Measurements from ENCODE around the gene SEPTIN5. TPM values are rescaled to one million over a fixed set of nuclear protein-coding genes. Genes with fewer than 3 reads are reported as not detected.

Gene SEPTIN5
- total and polyA plus RNA-seq, 9 of the 15 experiments (the other 6 are each of a cell fraction or from before 2014, with no cell fraction given): 0.03 to 195 (median 119) TPM

- TF ChIP-seq YY1 (IDR thresholded peaks at IDR 0.05; ENCODE audit: borderline replicate concordance in 1 of 3, control insufficient read depth in 1 of 3, extremely low read depth in 1 of 3, insufficient read depth in 3 of 3, insufficient read length in 1 of 3, insufficient replicate concordance in 2 of 3, low read depth in 1 of 3, low read length in 2 of 3): peak in 1 of 3 experiments; percentile 23
- no peak for TF ChIP-seq NCOA2 (IDR thresholded peaks at IDR 0.05; ENCODE audit: partially characterized antibody in 2 of 2)
- no peak for TF ChIP-seq THRA (IDR thresholded peaks at IDR 0.05)
- TF ChIP-seq CGGBP1 (CRISPR knock-in tag; IDR thresholded peaks at IDR 0.05): no peak
- TF ChIP-seq TAF15 (IDR thresholded peaks at IDR 0.05; ENCODE audit: low read depth, low read length): peak; percentile 38; the same call in 1 of the 2 replicates
- TF ChIP-seq RUNX1 (IDR thresholded peaks at IDR 0.05; ENCODE audit: low read depth): peak; percentile 9; the same call in 1 of the 2 replicates
- 0 out of 4 replicates have a peak, but pooled peaks of 1 of the 2 experiments have one; percentile 18 for TF ChIP-seq MAZ (CRISPR knock-in tag; conservative IDR thresholded peaks at IDR 0.05 in 1 of 2, IDR thresholded peaks at IDR 0.05 in 1 of 2)
- TF ChIP-seq MEF2A (IDR thresholded peaks at IDR 0.05; ENCODE audit: control insufficient read depth, low read depth, low read length): no peak
- TF ChIP-seq DDX20 (tag; IDR thresholded peaks at IDR 0.05; ENCODE audit: low read depth): no peak
Observed at GRCh38 chr22:19738664-19739447, 24.6 kb downstream of the SEPTIN5 start (continued).
